Activated CD4-positive, alpha-beta T cell treated with anti-CD3 and anti-CD28 coated beads for 24 hours (primary cell): ENCODE measurements around the gene FSTL4.

Source experiments
- DNase-seq, 2 donors: peaks; one replicate each; pipeline ENCODE4 v3.0.0-alpha.2; 2020; ENCODE audit warnings: low read depth in 2 of 2

Gene FSTL4

GRCh38 chr5:133612249-133612860, at the start of gene FSTL4:
FSTL4 (minus strand) TSS chr5:133612541.
- no peak for DNase-seq

GRCh38 chr5:133661389-133661788, 49.0 kb upstream of the FSTL4 start:
- DNase-seq: no peak

- no peak for DNase-seq
Observed at GRCh38 chr5:133658327-133658726, 46.0 kb upstream of the FSTL4 start.

- DNase-seq: no peak
Observed at GRCh38 chr5:133657036-133657435, 44.7 kb upstream of the FSTL4 start.

- no peak for DNase-seq
Observed at GRCh38 chr5:133655966-133656365, 43.6 kb upstream of the FSTL4 start.

GRCh38 chr5:133653760-133654049, 41.4 kb upstream of the FSTL4 start:
- no peak for DNase-seq

GRCh38 chr5:133652951-133653759, 40.8 kb upstream of the FSTL4 start:
- DNase-seq: no peak

GRCh38 chr5:133644000-133644865, 31.9 kb upstream of the FSTL4 start:
- DNase-seq: no peak

- DNase-seq: no peak
Observed at GRCh38 chr5:133643365-133643764, 31.0 kb upstream of the FSTL4 start.

GRCh38 chr5:133642153-133642722, 29.9 kb upstream of the FSTL4 start:
- DNase-seq: no peak

GRCh38 chr5:133641683-133642082, 29.3 kb upstream of the FSTL4 start:
- DNase-seq: no peak

- no peak for DNase-seq
Observed at GRCh38 chr5:133639850-133640528, 27.6 kb upstream of the FSTL4 start.

GRCh38 chr5:133638436-133638835, 26.1 kb upstream of the FSTL4 start:
- DNase-seq: no peak

GRCh38 chr5:133637206-133637605, 24.9 kb upstream of the FSTL4 start:
- no peak for DNase-seq

GRCh38 chr5:133635051-133635450, 22.7 kb upstream of the FSTL4 start:
- no peak for DNase-seq

GRCh38 chr5:133627180-133627579, 14.8 kb upstream of the FSTL4 start:
- no peak for DNase-seq

GRCh38 chr5:133624316-133624715, 12.0 kb upstream of the FSTL4 start:
- DNase-seq: no peak

GRCh38 chr5:133618141-133618540, 5.8 kb upstream of the FSTL4 start:
- no peak for DNase-seq

GRCh38 chr5:133613743-133614142, 1.4 kb upstream of the FSTL4 start:
- DNase-seq: no peak

- no peak for DNase-seq
Observed at GRCh38 chr5:133613184-133613583, 843 bp upstream of the FSTL4 start.

- DNase-seq: no peak
Observed at GRCh38 chr5:133611357-133612248, 738 bp downstream of the FSTL4 start.
